H1 (cell line): Measurements from ENCODE around the gene NAA10. TPM values are rescaled to one million over a fixed set of nuclear protein-coding genes. Genes with fewer than 3 reads are reported as not detected.

Experiments used
- ATF3 ChIP-seq: IDR thresholded peaks from 2 replicates; pipeline ENCODE4 v1.6.1; 2011; ENCODE audit warnings: low read depth, mild to moderate bottlenecking, low read length; ENCODE audit not compliant: insufficient read depth
- CHD7 ChIP-seq: fragments of 300-600 bp; sonication (generic); IDR thresholded peaks from 2 replicates; pipeline ENCODE4 v1.7.1; 2012; ENCODE audit warnings: low read length, moderate library complexity, mild to moderate bottlenecking, inconsistent platforms; ENCODE audit not compliant: insufficient replicate concordance
- GTF2F1 ChIP-seq: IDR thresholded peaks from 2 replicates; pipeline ENCODE4 v1.6.1; 2012; ENCODE audit warnings: low read depth, low read length, improper control_type of control experiment, borderline replicate concordance
- HDAC6 ChIP-seq: IDR thresholded peaks from one replicate; pipeline ENCODE4 v1.7.1; 2012; ENCODE audit warnings: low read depth, mild to moderate bottlenecking, inconsistent platforms, low read length, moderate library complexity
- MAFK ChIP-seq: IDR thresholded peaks from 2 replicates; pipeline ENCODE4 v1.6.1; 2012; ENCODE audit warnings: low read depth, mild to moderate bottlenecking, improper control_type of control experiment, low read length
- RAD21 ChIP-seq, 2 experiments: IDR thresholded peaks in 1 of 2; conservative IDR thresholded peaks in 1 of 2; 2 replicates each; pipeline ENCODE4 v1.6.1; 2011; ENCODE audit warnings: low read depth in 2 of 2, low read length in 2 of 2, improper control_type of control experiment in 1 of 2, inconsistent platforms in 1 of 2, mild to moderate bottlenecking in 1 of 2, moderate library complexity in 1 of 2
- RBBP5 ChIP-seq: IDR thresholded peaks from 2 replicates; pipeline ENCODE4 v1.7.1; 2012; ENCODE audit warnings: low read depth, mild to moderate bottlenecking, inconsistent platforms, low read length, moderate library complexity, borderline replicate concordance
- TAF1 ChIP-seq: IDR thresholded peaks from 2 replicates; pipeline ENCODE4 v1.6.1; 2011; ENCODE audit warnings: mild to moderate bottlenecking, low read depth, low read length
- polyA plus RNA-seq, 7 experiments: library from polyadenylated mRNA; depleted of rRNA in 3 of 7; stranded (reverse) in 5 of 7; unstranded in 2 of 7; fragments of >200 nt in 5 of 7; fragments of 200-250 nt in 2 of 7; gene quantifications; 1 replicate in 5 of 7; 2 replicates in 1 of 7; 4 replicates in 1 of 7; pipeline versions ENCODE4 v1.2.1 to v1.2.3, GENCODE V29; 2011 to 2013; ENCODE audit warnings: missing spikeins in 2 of 7, mixed read lengths in 2 of 7
- total RNA-seq: library from RNA; stranded (reverse); fragmentation: NEBNext Ultra II Directional; extraction: Animal tissue kit (Norgen Biotek cat#: 25700); gene quantifications from 2 replicates; pipeline ENCODE4 v1.2.1, GENCODE V29; 2021
- TF ChIP-seq, protein P1 (sequence below): IDR thresholded peaks from 2 replicates; pipeline ENCODE4 v1.6.1; 2012; ENCODE audit warnings: low read length, inconsistent platforms

The NAA10 gene
- total and polyA plus RNA-seq, 2 of the 8 experiments (the other 6 are each of a cell fraction or from before 2014, with no cell fraction given) = 80.4 to 98.8 TPM

GRCh38 chrX:153964105-153964504, 29.3 kb upstream of the NAA10 start (continued):
- no peak for TF ChIP-seq CHD7
- no peak for TF ChIP-seq MAFK
- no peak for TF ChIP-seq RAD21 (IDR thresholded peaks at IDR 0.05 in 1 of 2, conservative IDR thresholded peaks at IDR 0.05 in 1 of 2; ENCODE audit: low read depth in 2 of 2, low read length in 2 of 2)
- TF ChIP-seq HDAC6 = no peak
- no peak for TF ChIP-seq GTF2F1
- TF ChIP-seq TAF1 = no peak
- TF ChIP-seq, protein P1, sequence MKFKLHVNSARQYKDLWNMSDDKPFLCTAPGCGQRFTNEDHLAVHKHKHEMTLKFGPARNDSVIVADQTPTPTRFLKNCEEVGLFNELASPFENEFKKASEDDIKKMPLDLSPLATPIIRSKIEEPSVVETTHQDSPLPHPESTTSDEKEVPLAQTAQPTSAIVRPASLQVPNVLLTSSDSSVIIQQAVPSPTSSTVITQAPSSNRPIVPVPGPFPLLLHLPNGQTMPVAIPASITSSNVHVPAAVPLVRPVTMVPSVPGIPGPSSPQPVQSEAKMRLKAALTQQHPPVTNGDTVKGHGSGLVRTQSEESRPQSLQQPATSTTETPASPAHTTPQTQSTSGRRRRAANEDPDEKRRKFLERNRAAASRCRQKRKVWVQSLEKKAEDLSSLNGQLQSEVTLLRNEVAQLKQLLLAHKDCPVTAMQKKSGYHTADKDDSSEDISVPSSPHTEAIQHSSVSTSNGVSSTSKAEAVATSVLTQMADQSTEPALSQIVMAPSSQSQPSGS = no peak
- no peak for TF ChIP-seq RBBP5
- TF ChIP-seq ATF3 = no peak
